ENCODE results near the gene THRAP3.

GRCh38 chr1:36286802-36287201 lies 62.6 kb downstream of the THRAP3 start:
- no peak for TF ChIP-seq CTCF (IDR thresholded peaks at IDR 0.05)
- no peak for TF ChIP-seq POLR2A (IDR thresholded peaks at IDR 0.05)
- TF ChIP-seq EP300 (IDR thresholded peaks at IDR 0.05) = no peak
- TF ChIP-seq POLR2AphosphoS5 (IDR thresholded peaks at IDR 0.05) = no peak

Data from sigmoid colon (tissue), 4 donors.